CD8-positive, alpha-beta memory T cell (primary cell): Measurements from ENCODE around the gene NT5DC1. TPM values are rescaled to one million over a fixed set of nuclear protein-coding genes. Genes with fewer than 3 reads are reported as not detected.

Source experiments
- CTCF ChIA-PET: fragments of 350-600 bp; sonication (Branson Sonifier 250); formaldehyde crosslinking; loops from one replicate; lab custom pipeline; 2021; ENCODE audit warnings: antibody characterized with exemption; lab: Charles Lee
- POLR2A ChIA-PET: fragments of 350-600 bp; sonication (Branson Sonifier 250); formaldehyde crosslinking; loops from one replicate; lab custom pipeline; 2021; ENCODE audit warnings: antibody characterized with exemption; lab: Charles Lee
- DNase-seq, 5 donors: peaks; one replicate each; pipeline versions ENCODE4 v3.0.0 to v3.0.0-alpha.2; 2020 to 2022; ENCODE audit warnings: mixed read lengths in 1 of 5
- H3K27ac ChIP-seq: one replicate; pipeline ENCODE4 v1.7.0; 2013; ENCODE audit warnings: low read depth, mild to moderate bottlenecking, low read length, moderate library complexity
- H3K27me3 ChIP-seq: 2 replicates; pipeline ENCODE4 v1.7.0; 2013; ENCODE audit warnings: low read length, mild to moderate bottlenecking; ENCODE audit not compliant: insufficient read depth, poor library complexity, severe bottlenecking
- H3K36me3 ChIP-seq: 2 replicates; pipeline ENCODE4 v1.7.0; 2013; ENCODE audit warnings: mild to moderate bottlenecking, low read length, moderate library complexity; ENCODE audit not compliant: insufficient read depth
- H3K4me1 ChIP-seq: 2 replicates; pipeline ENCODE4 v1.7.0; 2013; ENCODE audit warnings: mild to moderate bottlenecking, low read length, moderate library complexity; ENCODE audit not compliant: insufficient read depth
- H3K4me3 ChIP-seq: 2 replicates; pipeline ENCODE4 v1.7.0; 2013; ENCODE audit warnings: mild to moderate bottlenecking, low read length
- H3K9me3 ChIP-seq: 2 replicates; pipeline ENCODE4 v1.7.0; 2013; ENCODE audit warnings: mild to moderate bottlenecking, low read length
- H3K27ac Mint-ChIP-seq, 8 donors: one replicate each; pipeline ENCODE4 v1.8.0; 2020 to 2021; ENCODE audit warnings: mixed read lengths in 8 of 8, mild to moderate bottlenecking in 6 of 8, inconsistent platforms in 3 of 8, moderate library complexity in 3 of 8
- H3K27me3 Mint-ChIP-seq, 2 donors: one replicate each; pipeline ENCODE4 v1.8.0; 2020 to 2021; ENCODE audit warnings: mixed read lengths in 2 of 2, mild to moderate bottlenecking in 1 of 2, moderate library complexity in 1 of 2
- H3K36me3 Mint-ChIP-seq, 3 donors: one replicate each; pipeline ENCODE4 v1.8.0; 2020 to 2021; ENCODE audit warnings: mixed read lengths in 3 of 3, inconsistent platforms in 1 of 3, mild to moderate bottlenecking in 1 of 3
- H3K4me1 Mint-ChIP-seq, 3 donors: one replicate each; pipeline ENCODE4 v1.8.0; 2020 to 2021; ENCODE audit warnings: mixed read lengths in 3 of 3, inconsistent platforms in 1 of 3, mild to moderate bottlenecking in 1 of 3
- H3K4me3 Mint-ChIP-seq, 7 donors: one replicate each; pipeline ENCODE4 v1.8.0; 2020 to 2021; ENCODE audit warnings: mixed read lengths in 7 of 7, mild to moderate bottlenecking in 6 of 7, moderate library complexity in 4 of 7, inconsistent platforms in 2 of 7
- H3K9me3 Mint-ChIP-seq, 5 donors: one replicate each; pipeline ENCODE4 v1.8.0; 2020 to 2022; ENCODE audit warnings: mixed read lengths in 5 of 5, mild to moderate bottlenecking in 3 of 5, moderate library complexity in 2 of 5, inconsistent platforms in 1 of 5
- polyA plus RNA-seq: library from polyadenylated mRNA; unstranded; fragments of 300-500 nt; fragmentation: Illumina TruSeq; gene quantifications from one replicate; pipeline ENCODE4 v1.2.3, GENCODE V29; 2021
- total RNA-seq, 2 experiments: library from RNA; stranded (reverse); gene quantifications; one replicate each; pipeline ENCODE4 v1.2.3, GENCODE V29; 2021

NT5DC1 gene
- total and polyA plus RNA-seq, 3 experiments from 2014 or later = 46.3 to 57.1 (median 47.6) TPM

- H3K4me3 ChIP-seq = no peak overlapping the region
Observed at GRCh38 chr6:116106146-116106545, 5.5 kb downstream of the NT5DC1 start.

GRCh38 chr6:116108836-116109235, 8.2 kb downstream of the NT5DC1 start:
- no peaks in the 10 kb centered on the region for H3K4me1 ChIP-seq

More at GRCh38 chr6:116106146-116106545, 5.5 kb downstream of the NT5DC1 start:
- Mint-ChIP-seq H3K9me3 (no peaks in the 10 kb centered on the region), H3K27ac (no peak overlapping the region), H3K36me3 (peaks cover 14 to 52% (median 30%) of the 10 kb centered on the region in 3 donors), H3K4me3 (peak overlapping the region in 1 of 7 donors; percentile 34), H3K4me1 (peaks cover 44 to 61% (median 59%) of the 10 kb centered on the region in 3 donors), H3K27me3 (peaks cover 0 to 2% of the 10 kb centered on the region in 2 donors)
- peaks cover 18% of the 10 kb centered on the region for H3K36me3 ChIP-seq
- H3K4me1 ChIP-seq = peaks cover 24% of the 10 kb centered on the region
- H3K27ac ChIP-seq = no peak overlapping the region
- H3K27me3 ChIP-seq = no peaks in the 10 kb centered on the region
- ChIA-PET POLR2A (interaction anchor here (0.7 kb wide), 1 partner anchor 159 kb away, joined by 3 read pairs; no protein-coding TSS in a partner anchor), CTCF (no interaction called here)
- no peaks in the 10 kb centered on the region for H3K9me3 ChIP-seq
- no peak for DNase-seq

GRCh38 chr6:116111552-116112528, 11.2 kb downstream of the NT5DC1 start:
- CTCF ChIA-PET = interaction anchor here (1.2 to 1.3 kb wide), 3 partner anchors 16 to 25 kb away, joined by 3 to 4 read pairs (median 4); no protein-coding TSS in a partner anchor
- peaks cover 30 to 84% (median 48%) of the 10 kb centered on the region in 3 donors for H3K36me3 Mint-ChIP-seq
- H3K9me3 ChIP-seq = no peaks in the 10 kb centered on the region
- no peaks in the 10 kb centered on the region for H3K9me3 Mint-ChIP-seq
- H3K27ac Mint-ChIP-seq = peak overlapping the region in 2 of 8 donors; percentile 8 to 76
- no peaks in the 10 kb centered on the region for H3K27me3 ChIP-seq
- no peaks in the 10 kb centered on the region for H3K27me3 Mint-ChIP-seq
- POLR2A ChIA-PET = interaction anchor here (1.5 kb wide), 1 partner anchor 11 kb away, joined by 3 read pairs; no protein-coding TSS in a partner anchor
- H3K36me3 ChIP-seq = peaks cover 40% of the 10 kb centered on the region
- no peak overlapping the region for H3K4me3 ChIP-seq
- H3K4me1 ChIP-seq = no peaks in the 10 kb centered on the region
- no peak overlapping the region for H3K4me3 Mint-ChIP-seq
- peaks cover 0 to 9% (median 6%) of the 10 kb centered on the region in 3 donors for H3K4me1 Mint-ChIP-seq
- no peak for DNase-seq
- no peak overlapping the region for H3K27ac ChIP-seq

More at GRCh38 chr6:116108836-116109235, 8.2 kb downstream of the NT5DC1 start:
- Mint-ChIP-seq H3K9me3 (no peaks in the 10 kb centered on the region), H3K4me3 (no peak overlapping the region), H3K4me1 (peaks cover 21 to 34% (median 32%) of the 10 kb centered on the region in 3 donors), H3K36me3 (peaks cover 30 to 73% (median 45%) of the 10 kb centered on the region in 3 donors), H3K27ac (peak overlapping the region in 2 of 8 donors; percentile 10 to 57), H3K27me3 (peaks cover 0 to 2% of the 10 kb centered on the region in 2 donors)
- Histone ChIP-seq H3K9me3 (no peaks in the 10 kb centered on the region), H3K27me3 (no peaks in the 10 kb centered on the region), H3K36me3 (peaks cover 31% of the 10 kb centered on the region), H3K4me3 (no peak overlapping the region), H3K27ac (no peak overlapping the region)
- ChIA-PET CTCF (interaction anchor here (2.0 kb wide), 1 partner anchor 8 kb away, joined by 9 read pairs; the partner anchor contains the start of gene NT5DC1), POLR2A (no interaction called here)
- no peak for DNase-seq

GRCh38 chr6:116113386-116113785, 12.7 kb downstream of the NT5DC1 start:
- peaks cover 30 to 86% (median 46%) of the 10 kb centered on the region in 3 donors for H3K36me3 Mint-ChIP-seq
- Histone ChIP-seq H3K9me3 (no peaks in the 10 kb centered on the region), H3K36me3 (peaks cover 42% of the 10 kb centered on the region), H3K27me3 (no peaks in the 10 kb centered on the region), H3K27ac (no peak overlapping the region), H3K4me3 (no peak overlapping the region), H3K4me1 (no peaks in the 10 kb centered on the region)
- ChIA-PET CTCF (interaction anchor here (1.2 to 1.3 kb wide), 2 partner anchors 11 kb away, joined by 3 read pairs; no protein-coding TSS in a partner anchor), POLR2A (no interaction called here)
- H3K9me3 Mint-ChIP-seq = no peaks in the 10 kb centered on the region
- no peaks in the 10 kb centered on the region for H3K27me3 Mint-ChIP-seq
- peak overlapping the region in 1 of 8 donors; percentile 6 for H3K27ac Mint-ChIP-seq
- H3K4me3 Mint-ChIP-seq = no peak overlapping the region
- DNase-seq = no peak
- peaks cover 0 to 6% (median 6%) of the 10 kb centered on the region in 3 donors for H3K4me1 Mint-ChIP-seq

- DNase-seq = no peak
- ChIA-PET CTCF (no interaction called here), POLR2A (no interaction called here)
- H3K4me3 Mint-ChIP-seq = no peak overlapping the region
- peak overlapping the region in 1 of 8 donors; percentile 60 for H3K27ac Mint-ChIP-seq
- H3K4me1 Mint-ChIP-seq = no peaks in the 10 kb centered on the region
- no peak overlapping the region for H3K4me3 ChIP-seq
- no peaks in the 10 kb centered on the region for H3K4me1 ChIP-seq
- peaks cover 16 to 82% (median 28%) of the 10 kb centered on the region in 3 donors for H3K36me3 Mint-ChIP-seq
- H3K27me3 ChIP-seq = no peaks in the 10 kb centered on the region
- H3K36me3 ChIP-seq = peaks cover 29% of the 10 kb centered on the region
- H3K9me3 Mint-ChIP-seq = no peaks in the 10 kb centered on the region
- no peak overlapping the region for H3K27ac ChIP-seq
- H3K27me3 Mint-ChIP-seq = no peaks in the 10 kb centered on the region
- H3K9me3 ChIP-seq = no peaks in the 10 kb centered on the region
Observed at GRCh38 chr6:116115781-116116180, 15.1 kb downstream of the NT5DC1 start.

- H3K27me3 ChIP-seq = no peaks in the 10 kb centered on the region
- H3K36me3 Mint-ChIP-seq = peaks cover 2 to 69% (median 17%) of the 10 kb centered on the region in 3 donors
- H3K4me1 ChIP-seq = no peaks in the 10 kb centered on the region
- H3K9me3 Mint-ChIP-seq = no peaks in the 10 kb centered on the region
- DNase-seq = no peak
- H3K4me1 Mint-ChIP-seq = peaks cover 0 to 5% (median 4%) of the 10 kb centered on the region in 3 donors
- POLR2A ChIA-PET = no interaction called here
- H3K4me3 Mint-ChIP-seq = no peak overlapping the region
- peaks cover 0 to 1% of the 10 kb centered on the region in 2 donors for H3K27me3 Mint-ChIP-seq
- H3K4me3 ChIP-seq = no peak overlapping the region
- H3K27ac ChIP-seq = no peak overlapping the region
- CTCF ChIA-PET = no interaction called here
- no peaks in the 10 kb centered on the region for H3K9me3 ChIP-seq
- peaks cover 15% of the 10 kb centered on the region for H3K36me3 ChIP-seq
- no peak overlapping the region for H3K27ac Mint-ChIP-seq
Observed at GRCh38 chr6:116118608-116119007, 18.0 kb downstream of the NT5DC1 start.

GRCh38 chr6:116120430-116120829, 19.8 kb downstream of the NT5DC1 start:
- CTCF ChIA-PET = no interaction called here

More at GRCh38 chr6:116120430-116120829, 19.8 kb downstream of the NT5DC1 start:
- Mint-ChIP-seq H3K27me3 (peaks cover 0 to 1% of the 10 kb centered on the region in 2 donors), H3K27ac (no peak overlapping the region), H3K4me1 (peaks cover 0 to 7% (median 4%) of the 10 kb centered on the region in 3 donors), H3K36me3 (peaks cover 0 to 59% (median 9%) of the 10 kb centered on the region in 3 donors), H3K9me3 (no peaks in the 10 kb centered on the region), H3K4me3 (no peak overlapping the region)
- H3K9me3 ChIP-seq = no peaks in the 10 kb centered on the region
- H3K27ac ChIP-seq = no peak overlapping the region
- no peak overlapping the region for H3K4me3 ChIP-seq
- POLR2A ChIA-PET = no interaction called here
- no peaks in the 10 kb centered on the region for H3K4me1 ChIP-seq
- H3K36me3 ChIP-seq = peaks cover 4% of the 10 kb centered on the region
- no peak for DNase-seq
- H3K27me3 ChIP-seq = no peaks in the 10 kb centered on the region
